ENCODE results near the gene ADAMTS8.

Gene ADAMTS8

GRCh38 chr11:130389335-130389935, 39.0 kb downstream of the ADAMTS8 start:
- no peak for DNase-seq

DNA sequence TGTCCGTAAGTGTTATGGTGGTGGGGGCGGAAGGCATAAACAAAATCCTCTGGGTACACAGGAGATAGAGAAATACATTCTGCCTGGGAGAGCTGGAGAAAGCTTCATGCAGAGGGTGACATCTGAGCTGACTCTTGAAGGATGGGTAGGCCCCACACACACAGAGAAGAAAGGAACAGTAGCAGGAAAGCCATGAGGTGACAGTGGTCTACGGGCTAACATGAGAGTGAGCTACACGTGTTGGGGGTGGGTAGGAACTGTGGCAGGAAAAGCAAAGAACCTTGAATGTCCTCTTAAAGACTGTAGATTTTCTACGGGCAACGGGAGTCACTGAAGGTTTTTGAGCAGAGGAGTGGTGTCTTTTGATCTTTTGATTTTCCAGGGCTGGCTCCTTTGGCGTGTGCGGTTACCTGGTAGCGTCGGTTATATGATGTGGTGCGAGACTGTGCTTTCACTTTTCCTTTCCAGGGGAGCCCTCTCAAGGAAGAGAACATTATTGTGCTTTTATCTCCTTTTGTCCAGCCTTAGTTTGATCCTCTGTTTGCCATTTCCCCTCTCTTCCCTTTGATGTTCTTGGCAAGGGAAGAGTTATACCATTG, 39.7 kb downstream of the ADAMTS8 start:
- DNase-seq = no peak

DNA sequence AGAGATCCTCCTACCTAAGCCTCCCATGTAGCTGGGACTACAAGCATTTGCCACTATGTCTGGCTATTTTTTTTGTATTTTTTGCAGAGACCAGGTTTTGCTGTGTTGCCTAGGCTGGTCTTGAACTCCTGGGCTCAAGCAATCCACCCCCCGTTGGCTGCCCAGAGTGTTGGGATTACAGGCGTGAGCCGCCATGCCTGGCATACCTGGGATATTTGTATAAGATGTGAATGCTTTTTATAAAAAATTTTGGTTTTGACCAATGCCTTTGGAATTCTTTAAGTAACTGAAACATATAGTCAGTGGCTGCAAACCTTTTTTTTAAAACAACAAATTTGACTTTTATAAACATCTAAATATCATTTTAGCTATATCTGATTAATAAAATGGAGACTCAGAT, 42.4 kb downstream of the ADAMTS8 start:
- DNase-seq = no peak

GRCh38 chr11:130383344-130384211, 44.8 kb downstream of the ADAMTS8 start:
- DNase-seq = no peak

DNA sequence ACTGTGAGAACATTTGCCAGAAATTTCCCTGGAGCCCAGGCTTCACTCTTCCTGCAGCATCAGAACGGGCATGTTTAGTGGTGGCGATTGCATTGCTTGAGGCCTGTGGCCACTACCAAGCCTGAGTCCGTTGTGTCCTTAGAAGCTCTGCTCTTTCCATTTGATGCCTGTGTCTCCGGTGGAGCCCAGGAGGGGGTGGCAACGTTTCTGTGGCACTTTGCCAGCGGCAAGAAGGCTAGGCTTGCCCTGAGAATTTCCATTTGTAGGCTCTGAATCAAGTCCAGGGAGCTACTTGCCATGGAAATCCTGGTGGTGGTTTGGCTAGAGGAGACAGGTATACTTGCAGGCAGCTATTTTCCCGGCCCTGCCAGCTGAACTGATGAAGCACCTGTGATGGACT, 47.1 kb downstream of the ADAMTS8 start:
- no peak for DNase-seq

DNA sequence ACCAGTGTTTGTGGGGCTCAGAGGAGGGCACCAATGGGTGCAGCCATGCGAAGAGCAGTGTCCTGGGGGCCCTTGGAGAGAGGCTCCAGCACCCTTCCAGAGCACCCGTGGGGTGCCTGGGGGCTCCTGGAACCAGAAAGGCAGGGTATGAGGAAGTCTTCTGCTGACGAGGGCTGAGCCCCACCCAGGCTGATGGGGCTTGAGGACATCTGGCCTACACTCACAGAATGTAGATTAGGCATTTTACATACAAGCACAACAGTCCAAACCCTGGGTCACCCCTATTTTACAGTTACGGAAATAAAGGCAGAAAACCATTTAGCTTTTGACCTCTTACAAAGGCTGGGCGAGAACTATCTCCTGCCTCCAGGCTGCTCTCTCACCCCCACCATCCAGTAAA, 47.6 kb downstream of the ADAMTS8 start:
- no peak for DNase-seq

- DNase-seq = no peak
Observed at GRCh38 chr11:130379276-130379675, 49.1 kb downstream of the ADAMTS8 start.

DNA sequence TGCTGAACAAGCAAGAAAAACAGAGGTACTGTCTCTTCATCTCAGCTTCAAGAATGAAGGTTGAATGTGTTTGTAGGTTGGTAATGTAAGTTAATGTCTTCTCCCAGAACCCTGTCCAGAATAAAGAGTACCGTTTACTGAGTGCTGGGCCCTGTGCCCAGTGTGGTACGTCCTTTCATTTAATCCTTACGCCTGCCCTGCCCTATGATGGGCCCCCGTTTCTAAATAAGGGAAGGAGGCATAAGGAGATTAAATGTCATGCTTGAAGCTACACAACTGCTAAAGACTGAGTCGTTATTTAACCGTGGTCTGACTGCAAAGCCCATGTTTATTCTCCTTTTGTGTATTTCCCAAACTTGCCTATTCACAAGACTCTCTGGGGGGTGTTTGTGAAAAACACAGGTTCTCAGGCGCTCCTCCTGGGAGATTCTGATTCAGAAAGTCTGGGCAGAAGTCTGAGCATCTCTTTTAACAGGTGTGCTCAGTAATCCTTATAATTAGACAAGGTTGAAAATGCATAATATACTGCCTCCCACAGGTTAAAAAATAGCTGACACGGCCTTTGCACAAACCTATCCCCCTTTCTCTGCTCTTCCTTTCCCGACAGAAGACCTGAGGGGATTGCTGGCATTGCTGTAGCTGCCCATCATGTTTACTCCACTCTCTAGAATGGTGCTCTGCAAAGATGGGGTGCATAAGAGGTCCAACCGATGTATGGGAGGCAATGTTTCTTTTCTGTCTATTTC, 57.4 kb downstream of the ADAMTS8 start:
- DNase-seq = no peak

GRCh38 chr11:130369713-130370112, 58.7 kb downstream of the ADAMTS8 start:
- DNase-seq = no peak

DNA sequence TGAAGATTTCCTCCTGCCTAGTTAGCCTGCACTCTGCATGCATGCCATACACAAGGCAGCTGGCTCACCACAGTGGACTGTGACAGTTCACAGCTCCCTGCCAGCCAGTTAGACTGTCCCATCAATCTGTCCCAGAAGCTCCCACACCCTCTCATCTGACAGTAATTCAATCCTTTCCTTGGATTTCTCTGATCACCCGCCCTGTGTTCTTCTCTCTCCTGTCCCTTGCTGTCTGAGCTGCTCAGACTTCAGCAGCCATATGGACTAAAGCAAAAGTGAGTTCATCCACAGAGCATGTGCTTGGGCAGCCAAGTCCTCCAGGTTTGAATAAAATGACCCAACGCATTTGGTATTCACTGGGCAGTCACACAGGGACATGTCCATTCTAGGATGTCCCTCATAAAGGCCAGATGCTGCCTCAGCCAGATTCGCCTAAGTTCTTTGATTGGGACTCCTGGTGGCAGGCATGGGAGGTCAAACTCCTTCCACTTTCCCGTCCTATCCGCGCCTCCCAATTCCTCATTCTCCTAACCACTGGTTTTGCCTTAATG, 59.2 kb downstream of the ADAMTS8 start:
- DNase-seq = no peak

DNA sequence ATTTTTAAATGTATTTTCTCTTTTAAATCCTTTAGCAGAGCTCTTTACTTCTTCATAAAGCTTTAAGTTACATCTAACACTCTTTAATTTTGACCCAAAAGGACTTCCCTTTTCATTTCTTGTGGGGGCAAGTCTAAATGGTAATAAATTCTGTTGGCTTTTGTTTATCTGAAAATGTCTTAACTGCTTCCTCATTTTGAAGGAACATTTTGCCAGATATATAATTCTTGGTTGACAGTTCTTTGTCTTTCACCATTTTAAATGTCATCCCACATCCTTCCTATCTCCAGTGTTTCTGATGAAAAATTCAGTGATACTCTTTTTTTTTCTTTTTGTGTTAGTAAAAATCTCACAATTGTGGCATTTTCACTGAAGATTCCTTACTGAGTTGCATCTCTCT, 69.0 kb downstream of the ADAMTS8 start:
- no peak for DNase-seq

- no peak for DNase-seq
Observed at GRCh38 chr11:130358398-130358797, 70.0 kb downstream of the ADAMTS8 start.
